ENCODE measurements around the gene MUC6. TPM values are rescaled to one million over a fixed set of nuclear protein-coding genes. Genes with fewer than 3 reads are reported as not detected.
A peak's percentile ranks its signal among the peaks of the same experiment; 100 is the strongest.

MUC6 gene
- total RNA-seq, 4 donors from 2014 or later = 0.43 to 3.5 TPM; not detected in 2

DNA sequence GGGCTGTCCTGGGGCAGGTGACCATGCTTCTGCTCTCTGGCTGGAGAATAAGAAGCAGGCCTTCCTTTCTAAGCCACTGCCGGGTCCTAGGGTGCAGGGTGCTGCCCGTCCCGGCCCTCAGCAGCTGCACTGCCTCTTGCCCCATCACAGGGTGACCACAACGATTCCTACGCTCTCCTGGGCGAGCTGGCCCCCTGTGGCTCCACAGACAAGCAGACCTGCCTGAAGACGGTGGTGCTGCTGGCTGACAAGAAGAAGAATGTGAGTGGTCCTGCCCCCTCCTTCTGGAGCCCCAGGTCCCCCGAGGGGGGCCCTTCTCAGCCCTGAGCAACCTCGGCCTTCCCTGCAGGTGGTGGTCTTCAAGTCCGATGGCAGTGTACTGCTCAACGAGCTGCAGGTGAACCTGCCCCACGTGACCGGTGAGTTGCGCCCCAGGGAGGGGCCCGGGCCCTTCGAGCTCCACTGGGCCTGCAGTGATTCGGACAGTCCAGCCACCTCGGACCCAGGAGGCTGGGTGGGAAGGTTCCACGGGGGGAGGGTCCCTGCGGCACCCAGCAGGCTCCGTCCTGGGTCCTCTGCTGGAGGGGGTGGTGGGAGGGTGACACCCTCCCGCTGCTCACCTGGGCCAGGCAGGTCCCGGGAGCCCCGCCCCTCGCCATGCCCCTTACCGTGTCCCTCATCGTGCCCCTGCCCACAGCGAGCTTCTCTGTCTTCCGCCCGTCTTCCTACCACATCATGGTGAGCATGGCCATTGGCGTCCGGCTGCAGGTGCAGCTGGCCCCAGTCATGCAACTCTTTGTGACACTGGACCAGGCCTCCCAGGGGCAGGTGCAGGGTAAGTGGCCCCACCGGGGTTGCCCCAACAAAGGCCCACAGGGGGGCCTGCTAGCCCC lies 46.5 kb upstream of the MUC6 start:
- DNase-seq = peak in 1 of 2 donors; percentile 6

DNA sequence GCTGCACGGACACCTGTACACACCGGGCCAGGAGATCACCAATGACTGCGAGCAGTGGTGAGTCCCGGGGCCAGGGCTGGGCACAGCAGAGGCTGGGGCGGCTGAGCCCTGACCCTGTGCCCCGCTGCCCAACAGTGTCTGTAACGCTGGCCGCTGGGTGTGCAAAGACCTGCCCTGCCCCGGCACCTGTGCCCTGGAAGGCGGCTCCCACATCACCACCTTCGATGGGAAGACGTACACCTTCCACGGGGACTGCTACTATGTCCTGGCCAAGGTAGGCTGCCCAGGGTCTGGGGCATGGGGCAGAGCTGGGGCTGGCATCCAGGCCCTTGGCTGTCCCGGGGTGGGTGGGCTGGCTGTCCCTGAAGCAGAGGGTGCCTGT lies 45.8 kb upstream of the MUC6 start:
- Histone ChIP-seq H3K27me3 (no peaks in the 10 kb centered on the region), H3K4me1 (no peaks in the 10 kb centered on the region), H3K27ac (no peak overlapping the region), H3K36me3 (no peaks in the 10 kb centered on the region), H3K9me3 (no peaks in the 10 kb centered on the region), H3K4me3 (no peak overlapping the region)
- intact Hi-C loops (cut with DNase I; ENCODE audit: low total_unique reads) = no loop called here
- no peak for TF ChIP-seq POLR2A (IDR thresholded peaks at IDR 0.05)
- TF ChIP-seq, protein P1, sequence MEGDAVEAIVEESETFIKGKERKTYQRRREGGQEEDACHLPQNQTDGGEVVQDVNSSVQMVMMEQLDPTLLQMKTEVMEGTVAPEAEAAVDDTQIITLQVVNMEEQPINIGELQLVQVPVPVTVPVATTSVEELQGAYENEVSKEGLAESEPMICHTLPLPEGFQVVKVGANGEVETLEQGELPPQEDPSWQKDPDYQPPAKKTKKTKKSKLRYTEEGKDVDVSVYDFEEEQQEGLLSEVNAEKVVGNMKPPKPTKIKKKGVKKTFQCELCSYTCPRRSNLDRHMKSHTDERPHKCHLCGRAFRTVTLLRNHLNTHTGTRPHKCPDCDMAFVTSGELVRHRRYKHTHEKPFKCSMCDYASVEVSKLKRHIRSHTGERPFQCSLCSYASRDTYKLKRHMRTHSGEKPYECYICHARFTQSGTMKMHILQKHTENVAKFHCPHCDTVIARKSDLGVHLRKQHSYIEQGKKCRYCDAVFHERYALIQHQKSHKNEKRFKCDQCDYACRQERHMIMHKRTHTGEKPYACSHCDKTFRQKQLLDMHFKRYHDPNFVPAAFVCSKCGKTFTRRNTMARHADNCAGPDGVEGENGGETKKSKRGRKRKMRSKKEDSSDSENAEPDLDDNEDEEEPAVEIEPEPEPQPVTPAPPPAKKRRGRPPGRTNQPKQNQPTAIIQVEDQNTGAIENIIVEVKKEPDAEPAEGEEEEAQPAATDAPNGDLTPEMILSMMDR (IDR thresholded peaks at IDR 0.05) = no peak
- no peak for DNase-seq

More for the DNA sequence above, 46.5 kb upstream of the MUC6 start:
- Histone ChIP-seq H3K27ac (no peak overlapping the region), H3K4me1 (no peaks in the 10 kb centered on the region), H3K36me3 (no peaks in the 10 kb centered on the region), H3K4me3 (no peak overlapping the region), H3K27me3 (no peaks in the 10 kb centered on the region), H3K9me3 (no peaks in the 10 kb centered on the region)
- no peak for TF ChIP-seq POLR2A (IDR thresholded peaks at IDR 0.05)
- TF ChIP-seq, protein P1 (IDR thresholded peaks at IDR 0.05) = no peak
- intact Hi-C loops (cut with DNase I; ENCODE audit: low total_unique reads) = no loop called here

DNA sequence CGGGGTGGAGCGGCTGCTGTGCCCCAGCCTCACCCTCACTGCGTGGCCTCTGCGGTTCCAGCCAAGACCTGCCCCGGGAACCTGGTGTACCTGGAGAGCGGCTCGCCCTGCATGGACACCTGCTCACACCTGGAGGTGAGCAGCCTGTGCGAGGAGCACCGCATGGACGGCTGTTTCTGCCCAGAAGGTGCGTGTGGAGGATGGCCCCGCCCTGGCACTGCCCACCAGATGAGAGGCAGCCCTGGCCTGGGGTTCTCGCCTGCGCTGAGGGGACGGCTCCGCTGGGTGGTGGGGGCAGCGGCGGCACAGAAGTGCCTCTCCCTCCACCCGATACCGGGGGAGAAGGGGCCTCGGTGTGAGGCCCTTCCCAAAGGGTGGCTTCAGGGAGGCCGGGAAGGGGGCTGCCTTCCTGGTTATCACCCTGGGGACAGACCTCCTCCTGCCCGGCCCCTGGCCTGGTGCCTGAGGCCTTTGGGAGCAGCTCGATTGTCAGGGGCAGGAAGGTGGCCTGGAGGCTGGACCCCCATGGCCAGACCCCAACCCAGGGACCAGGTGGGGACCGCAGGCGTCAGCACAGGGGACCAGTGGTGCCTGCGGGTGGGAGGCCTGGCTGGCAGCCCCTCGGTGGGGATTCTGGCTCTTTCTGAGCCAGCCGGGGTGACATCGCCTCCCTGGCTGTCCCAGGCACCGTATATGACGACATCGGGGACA lies 45.2 kb upstream of the MUC6 start:
- H3K27ac ChIP-seq = no peak overlapping the region
- no peaks in the 10 kb centered on the region for H3K4me1 ChIP-seq
- no peaks in the 10 kb centered on the region for H3K27me3 ChIP-seq
- TF ChIP-seq POLR2A (IDR thresholded peaks at IDR 0.05) = no peak
- TF ChIP-seq, protein P1 (IDR thresholded peaks at IDR 0.05) = no peak
- intact Hi-C loops (cut with DNase I; ENCODE audit: low total_unique reads) = no loop called here
- peak in 1 of 2 donors; percentile 6 for DNase-seq
- H3K4me3 ChIP-seq = no peak overlapping the region
- H3K36me3 ChIP-seq = no peaks in the 10 kb centered on the region
- H3K9me3 ChIP-seq = no peaks in the 10 kb centered on the region

DNA sequence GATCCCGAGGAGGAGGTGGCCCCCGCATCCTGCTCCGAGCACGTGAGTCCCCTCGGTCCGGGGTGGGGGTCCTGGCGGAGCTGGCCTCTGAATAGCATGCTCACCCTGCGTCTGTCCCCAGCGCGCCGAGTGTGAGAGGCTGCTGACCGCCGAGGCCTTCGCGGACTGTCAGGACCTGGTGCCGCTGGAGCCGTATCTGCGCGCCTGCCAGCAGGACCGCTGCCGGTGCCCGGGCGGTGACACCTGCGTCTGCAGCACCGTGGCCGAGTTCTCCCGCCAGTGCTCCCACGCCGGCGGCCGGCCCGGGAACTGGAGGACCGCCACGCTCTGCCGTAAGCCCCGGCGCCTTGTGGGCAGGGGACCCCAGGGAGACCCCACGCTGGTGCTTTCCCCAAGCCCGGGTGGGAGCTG lies 41.7 kb upstream of the MUC6 start:
- intact Hi-C loops (cut with DNase I; ENCODE audit: low total_unique reads) = no loop called here
- H3K4me1 ChIP-seq = no peaks in the 10 kb centered on the region
- no peak overlapping the region for H3K27ac ChIP-seq
- no peaks in the 10 kb centered on the region for H3K36me3 ChIP-seq
- no peak overlapping the region for H3K4me3 ChIP-seq
- H3K27me3 ChIP-seq = no peaks in the 10 kb centered on the region
- H3K9me3 ChIP-seq = no peaks in the 10 kb centered on the region
- TF ChIP-seq, protein P1 (IDR thresholded peaks at IDR 0.05) = no peak
- TF ChIP-seq POLR2A (IDR thresholded peaks at IDR 0.05) = no peak
- DNase-seq = peak in 1 of 2 donors; percentile 12

Measured in uterus (tissue), 4 donors.